ENCODE measurements around the gene SPNS3. TPM values are rescaled to one million over a fixed set of nuclear protein-coding genes. Genes with fewer than 3 reads are reported as not detected.

Gene SPNS3
- total and polyA plus RNA-seq, 2 of the 4 experiments (the other 2 are of a cell fraction), result 0.18 TPM; not detected in 1

DNA sequence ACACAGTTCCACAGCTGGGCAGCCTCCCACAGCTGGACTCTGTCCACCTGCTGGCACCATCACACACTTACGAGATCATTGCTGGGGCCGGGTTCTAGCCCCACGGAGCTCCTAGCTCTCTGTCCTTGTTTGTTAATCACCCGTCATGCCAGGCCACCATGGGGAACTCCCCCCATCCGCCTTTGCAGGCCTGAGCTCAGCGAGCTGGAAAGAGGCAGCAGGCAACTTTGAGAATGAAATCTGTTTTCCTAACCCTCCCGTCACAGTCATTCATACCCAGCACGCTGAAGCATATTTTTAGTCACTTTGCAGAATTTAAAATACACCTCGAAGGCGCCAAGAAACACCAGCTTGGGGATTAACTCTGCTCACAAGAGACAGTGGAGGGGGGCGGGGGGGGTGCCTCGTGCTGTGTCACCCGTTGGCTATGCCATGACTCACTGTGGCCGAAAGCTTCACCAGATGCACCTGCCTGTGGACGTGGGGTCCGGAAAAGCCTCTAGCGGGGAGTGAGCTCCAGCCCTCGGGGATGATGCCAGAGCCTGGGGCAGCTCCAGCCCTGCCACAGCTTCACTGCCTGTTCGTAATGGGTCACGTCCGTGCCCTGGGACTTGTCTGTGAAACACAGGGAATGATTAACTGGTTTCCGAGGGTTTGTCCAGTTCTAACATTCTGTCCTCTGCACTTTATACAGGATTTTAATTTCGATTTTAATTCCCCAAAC is 63.5 kb downstream of the SPNS3 start:
- no peak overlapping the region for H3K23ac ChIP-seq (ENCODE audit: low read depth, low read length)
- H3K36me3 ChIP-seq (ENCODE audit: control insufficient read depth, insufficient read depth, low read length), result no peaks in the 10 kb centered on the region
- no peak overlapping the region for H4K91ac ChIP-seq (ENCODE audit: insufficient read depth, low read depth, low read length)
- H2BK120ac ChIP-seq (ENCODE audit: low read depth, low read length), result no peak overlapping the region
- H3K79me1 ChIP-seq (ENCODE audit: low read depth in 1 of 2, low read length in 2 of 2), result no peaks in the 10 kb centered on the region
- CTCF ChIA-PET, result interaction anchor here (0.9 kb wide), 1 partner anchor 30 kb away, joined by 4 read pairs; no protein-coding TSS in a partner anchor
- H2AK9ac ChIP-seq (replicated peaks; ENCODE audit: low read depth, low read length, poor library complexity), result peak overlapping the region; percentile 65
- H2BK20ac ChIP-seq (ENCODE audit: low read depth, low read length), result no peak overlapping the region
- no peak overlapping the region for H3K4ac ChIP-seq (ENCODE audit: low read depth, low read length)
- peak; percentile 52 for DNase-seq
- no peak overlapping the region for H2AK5ac ChIP-seq (ENCODE audit: low read depth, low read length)
- H3K18ac ChIP-seq (ENCODE audit: low read depth, low read length), result no peak overlapping the region
- H3K9me3 ChIP-seq (ENCODE audit: control insufficient read depth, insufficient read depth, low read length), result no peaks in the 10 kb centered on the region
- H3K27ac ChIP-seq (ENCODE audit: insufficient read depth, low read length), result no peak overlapping the region
- no peak overlapping the region for H3K4me3 ChIP-seq (ENCODE audit: insufficient read depth, low read depth, low read length)
- no peak overlapping the region for H3K9ac ChIP-seq (ENCODE audit: low read depth, low read length)
- no TSS peak for BruUV-seq (replicated peaks)
- no peak overlapping the region for H3K4me2 ChIP-seq (ENCODE audit: low read depth, low read length)
- no peak overlapping the region for H3K56ac ChIP-seq (ENCODE audit: extremely low read depth, insufficient read depth, low read length)
- H2AFZ ChIP-seq (replicated peaks; ENCODE audit: low read length, poor library complexity), result peak overlapping the region; percentile 43
- H4K20me1 ChIP-seq (ENCODE audit: insufficient read depth, low read length), result peaks cover 6% of the 10 kb centered on the region
- H3K4me1 ChIP-seq (ENCODE audit: control insufficient read depth, insufficient read depth, low read length), result no peaks in the 10 kb centered on the region
- H4K8ac ChIP-seq (ENCODE audit: low read depth in 2 of 2, low read length in 2 of 2), result no peak overlapping the region
- H2BK15ac ChIP-seq (ENCODE audit: low read depth, low read length), result no peak overlapping the region
- dilution Hi-C loops (cut with HindIII; ENCODE audit: low sequenced_read_pairs, unreplicated experiment) (no loop called here), in situ Hi-C loops (cut with MboI; ENCODE audit: low sequenced_read_pairs) (loop anchor here (10.0 kb wide), 1 partner anchor 58 kb away; the partner anchor contains the start of gene MYBBP1A), intact Hi-C loops (cut with micrococcal nuclease) (no loop called here)
- POLR2A ChIA-PET (ENCODE audit: unreplicated experiment), result no interaction called here
- no peaks in the 10 kb centered on the region for H3K9me1 ChIP-seq (ENCODE audit: insufficient read depth, low read length)
- H3K14ac ChIP-seq (replicated peaks; ENCODE audit: low read depth, low read length), result no peak overlapping the region
- peaks cover 47% of the 10 kb centered on the region for H3K27me3 ChIP-seq (ENCODE audit: control insufficient read depth, insufficient read depth, low read length)
- no peak overlapping the region for H2BK5ac ChIP-seq (ENCODE audit: low read depth, low read length, poor library complexity, severe bottlenecking)
- WGBS, 2 experiments (ENCODE audit: extremely low coverage in 2 of 2, insufficient read length in 1 of 2), result 47% methylated on average over 11 of the region's 23 CpGs; no CpG with 5 or more reads in 1 of the 2 experiments
- no peak overlapping the region for H4K5ac ChIP-seq (ENCODE audit: low read depth, low read length)
- ATAC-seq (ENCODE audit: low read depth), result no peak
- TF ChIP-seq FOS (IDR thresholded peaks at IDR 0.05; ENCODE audit: low read depth, low read length) (0 out of 2 replicates have a peak, but pooled peaks have one; percentile 39), MAZ (IDR thresholded peaks at IDR 0.05; ENCODE audit: borderline replicate concordance, low read depth, low read length) (no peak), CEBPB (IDR thresholded peaks at IDR 0.05; ENCODE audit: low read depth, low read length) (no peak), RAD21 (IDR thresholded peaks at IDR 0.05; ENCODE audit: low read length) (no peak), ELK1 (IDR thresholded peaks at IDR 0.05; ENCODE audit: borderline replicate concordance, low read depth, low read length) (no peak), SMC3 (IDR thresholded peaks at IDR 0.05; ENCODE audit: low read depth, low read length) (no peak), NFE2L2 (IDR thresholded peaks at IDR 0.05; ENCODE audit: low read depth, low read length) (no peak), USF2 (IDR thresholded peaks at IDR 0.05; ENCODE audit: low read depth, low read length) (no peak), BHLHE40 (IDR thresholded peaks at IDR 0.05; ENCODE audit: low read depth, low read length) (peak; percentile 52; the same call in 1 of the 2 replicates), RFX5 (IDR thresholded peaks at IDR 0.05; ENCODE audit: low read depth, low read length) (no peak), MAFK (IDR thresholded peaks at IDR 0.05; ENCODE audit: low read depth, low read length) (no peak), CHD1 (IDR thresholded peaks at IDR 0.05; ENCODE audit: low read depth, low read length) (no peak), RCOR1 (IDR thresholded peaks at IDR 0.05; ENCODE audit: insufficient replicate concordance, low read length) (peak; percentile 88), MXI1 (IDR thresholded peaks at IDR 0.05; ENCODE audit: borderline replicate concordance, low read depth, low read length) (no peak)
- TF ChIP-seq, protein P1, sequence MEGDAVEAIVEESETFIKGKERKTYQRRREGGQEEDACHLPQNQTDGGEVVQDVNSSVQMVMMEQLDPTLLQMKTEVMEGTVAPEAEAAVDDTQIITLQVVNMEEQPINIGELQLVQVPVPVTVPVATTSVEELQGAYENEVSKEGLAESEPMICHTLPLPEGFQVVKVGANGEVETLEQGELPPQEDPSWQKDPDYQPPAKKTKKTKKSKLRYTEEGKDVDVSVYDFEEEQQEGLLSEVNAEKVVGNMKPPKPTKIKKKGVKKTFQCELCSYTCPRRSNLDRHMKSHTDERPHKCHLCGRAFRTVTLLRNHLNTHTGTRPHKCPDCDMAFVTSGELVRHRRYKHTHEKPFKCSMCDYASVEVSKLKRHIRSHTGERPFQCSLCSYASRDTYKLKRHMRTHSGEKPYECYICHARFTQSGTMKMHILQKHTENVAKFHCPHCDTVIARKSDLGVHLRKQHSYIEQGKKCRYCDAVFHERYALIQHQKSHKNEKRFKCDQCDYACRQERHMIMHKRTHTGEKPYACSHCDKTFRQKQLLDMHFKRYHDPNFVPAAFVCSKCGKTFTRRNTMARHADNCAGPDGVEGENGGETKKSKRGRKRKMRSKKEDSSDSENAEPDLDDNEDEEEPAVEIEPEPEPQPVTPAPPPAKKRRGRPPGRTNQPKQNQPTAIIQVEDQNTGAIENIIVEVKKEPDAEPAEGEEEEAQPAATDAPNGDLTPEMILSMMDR (conservative IDR thresholded peaks at IDR 0.05; ENCODE audit: low read depth, low read length), result no peak

Data from IMR-90 (cell line).